Mesodermal cell (in vitro differentiated cells): ENCODE data around the gene CARD19.

Experiments
- H3K27ac ChIP-seq: 2 replicates; pipeline ENCODE4 v1.7.0; 2013; ENCODE audit warnings: mild to moderate bottlenecking, low read depth, low read length, moderate library complexity; ENCODE audit not compliant: severe bottlenecking
- H3K36me3 ChIP-seq: 2 replicates; pipeline ENCODE4 v1.7.1; 2013; ENCODE audit warnings: mild to moderate bottlenecking, low read length, moderate library complexity; ENCODE audit not compliant: control insufficient read depth, insufficient read depth
- H3K4me1 ChIP-seq: one replicate; pipeline ENCODE4 v1.7.1; 2013; ENCODE audit warnings: mild to moderate bottlenecking, low read length; ENCODE audit not compliant: insufficient read depth, control insufficient read depth, poor library complexity, severe bottlenecking
- H3K4me3 ChIP-seq: 2 replicates; pipeline ENCODE4 v1.7.0; 2013; ENCODE audit warnings: low read length, control low read depth, mild to moderate bottlenecking; ENCODE audit not compliant: insufficient read depth, poor library complexity, severe bottlenecking; ENCODE audit errors: extremely low read depth
- H3K9me3 ChIP-seq: 2 replicates; pipeline ENCODE4 v1.7.1; 2013; ENCODE audit warnings: mild to moderate bottlenecking, low read length, moderate library complexity; ENCODE audit not compliant: control insufficient read depth
- WGBS, 2 experiments: methylation state at CpG; one replicate each; pipeline ENCODE4 v1.1.5; 2013; ENCODE audit warnings: missing lambda C conversion rate in 2 of 2; ENCODE audit not compliant: insufficient coverage in 2 of 2; 5-methylcytosine and 5-hydroxymethylcytosine counted together

The CARD19 gene

DNA sequence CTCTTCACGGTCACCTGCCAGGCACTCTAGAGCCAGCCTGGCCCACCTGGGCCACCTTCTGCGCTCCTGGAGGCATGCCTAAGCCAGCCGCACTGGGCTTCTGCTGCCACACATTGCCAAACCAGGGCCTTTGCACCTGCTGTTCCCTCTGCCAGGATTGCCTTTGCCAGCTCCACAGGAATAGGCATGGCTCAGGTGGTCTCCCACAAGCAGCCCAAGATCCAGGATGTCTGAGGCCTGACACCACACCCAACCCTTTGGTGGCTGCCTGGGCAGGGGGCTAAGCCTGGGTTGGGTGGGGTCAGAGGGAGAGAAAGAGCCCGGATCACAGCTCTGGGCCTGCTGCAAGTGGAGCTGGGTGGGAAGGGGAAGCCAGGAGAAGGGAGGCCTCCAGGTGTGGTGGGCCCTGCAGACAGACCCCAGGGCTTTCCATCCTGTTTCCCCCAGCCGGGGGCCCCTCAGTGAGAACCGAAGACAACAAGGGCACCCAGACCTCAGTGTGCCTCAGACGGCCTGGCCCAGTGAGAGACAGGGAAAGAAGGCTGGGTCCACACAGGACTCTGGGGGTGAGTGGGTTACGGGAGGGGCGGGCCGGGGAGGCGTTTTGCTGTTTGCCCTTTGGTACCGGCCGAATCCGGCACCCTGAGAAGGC lies 38.2 kb upstream of the CARD19 start:
- peak overlapping the region; percentile 31 for H3K4me3 ChIP-seq
- WGBS, 2 experiments = 90 to 93% methylated on average over 5 of the region's 14 CpGs

DNA sequence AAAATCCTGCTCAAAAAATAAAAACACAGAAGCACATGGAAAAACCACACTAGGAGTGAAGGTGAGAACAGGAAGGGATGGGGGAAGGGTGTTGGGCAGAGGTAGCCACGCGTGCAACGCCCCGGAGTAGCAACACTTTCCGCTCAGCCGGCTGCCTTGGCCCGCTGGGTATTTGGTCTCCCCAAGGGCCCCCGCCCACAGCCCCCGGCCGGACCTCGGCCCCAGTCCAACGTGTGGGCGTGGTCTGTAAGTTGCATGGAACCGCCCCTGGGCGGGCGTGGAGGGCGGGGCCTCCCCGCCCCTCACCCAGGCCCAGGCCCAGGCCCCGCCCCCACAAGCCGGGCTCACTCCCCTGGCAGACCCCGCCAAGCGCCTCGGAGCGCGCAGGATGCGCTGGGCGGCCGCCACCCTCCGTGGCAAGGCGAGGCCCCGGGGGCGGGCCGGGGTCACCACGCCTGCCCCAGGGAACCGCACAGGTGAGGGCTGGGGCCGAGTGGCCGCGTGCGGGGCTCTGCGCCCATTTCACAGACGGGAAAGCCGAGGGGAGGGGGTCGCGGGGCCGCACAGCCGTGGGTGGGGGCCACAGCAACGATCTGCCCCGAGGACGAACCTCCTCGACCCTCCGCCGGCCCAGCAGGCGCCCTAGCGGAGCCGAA lies 37.5 kb upstream of the CARD19 start, which contains the start of gene SUSD3:
SUSD3 (plus strand) TSS at position 347 of the 656 bp plus-strand sequence; CDS start at position 389, 42 bp downstream.
- no peaks in the 10 kb centered on the region for H3K36me3 ChIP-seq
- H3K4me1 ChIP-seq = peaks cover under 1% of the 10 kb centered on the region
- 3 to 5% methylated on average over 34 to 44 of the region's 55 CpGs for WGBS, 2 experiments
- H3K9me3 ChIP-seq = no peaks in the 10 kb centered on the region
- no peak within 1 kb of the TSS for H3K27ac ChIP-seq
- peak within 1 kb of the TSS; percentile 31 for H3K4me3 ChIP-seq

More for the DNA sequence above, 38.2 kb upstream of the CARD19 start:
- Histone ChIP-seq H3K4me1 (peaks cover 4% of the 10 kb centered on the region), H3K27ac (no peak overlapping the region), H3K36me3 (no peaks in the 10 kb centered on the region), H3K9me3 (no peaks in the 10 kb centered on the region)

DNA sequence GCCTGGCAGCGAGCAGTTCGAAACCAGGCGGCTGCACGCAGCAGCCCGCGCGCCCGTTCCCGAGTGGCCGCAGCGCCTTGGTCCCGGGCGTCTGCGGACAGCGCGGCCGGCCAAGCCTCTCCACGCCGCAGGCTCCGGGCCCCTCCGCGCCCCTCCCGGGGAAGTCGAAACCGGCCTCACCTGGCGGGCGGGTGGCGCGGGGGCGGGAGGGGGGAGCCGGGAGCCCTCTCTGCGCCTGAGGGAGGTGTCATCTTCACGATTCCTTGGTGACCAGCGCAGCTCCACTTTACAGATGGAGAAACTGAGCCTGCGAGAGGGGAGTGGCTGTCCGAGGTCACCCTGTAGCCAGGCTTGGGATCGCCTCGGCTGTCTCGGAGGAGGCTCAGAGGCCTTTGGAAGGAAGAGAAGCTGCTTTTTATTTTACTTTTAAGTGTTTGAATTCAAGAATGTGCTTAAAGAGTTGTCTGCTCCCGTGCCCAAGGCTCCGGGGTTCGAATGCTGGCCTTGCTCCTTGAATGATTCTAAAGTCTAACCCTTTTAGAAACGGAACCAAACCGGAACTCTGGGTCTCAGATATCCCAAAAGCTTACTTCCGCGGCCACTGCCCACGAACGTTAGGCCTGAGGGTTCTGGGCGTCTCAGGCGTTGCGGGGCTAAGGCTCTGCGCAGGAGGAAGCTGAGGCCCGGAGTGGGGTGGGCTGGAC lies 36.9 kb upstream of the CARD19 start:
- peak overlapping the region; percentile 31 for H3K4me3 ChIP-seq

DNA sequence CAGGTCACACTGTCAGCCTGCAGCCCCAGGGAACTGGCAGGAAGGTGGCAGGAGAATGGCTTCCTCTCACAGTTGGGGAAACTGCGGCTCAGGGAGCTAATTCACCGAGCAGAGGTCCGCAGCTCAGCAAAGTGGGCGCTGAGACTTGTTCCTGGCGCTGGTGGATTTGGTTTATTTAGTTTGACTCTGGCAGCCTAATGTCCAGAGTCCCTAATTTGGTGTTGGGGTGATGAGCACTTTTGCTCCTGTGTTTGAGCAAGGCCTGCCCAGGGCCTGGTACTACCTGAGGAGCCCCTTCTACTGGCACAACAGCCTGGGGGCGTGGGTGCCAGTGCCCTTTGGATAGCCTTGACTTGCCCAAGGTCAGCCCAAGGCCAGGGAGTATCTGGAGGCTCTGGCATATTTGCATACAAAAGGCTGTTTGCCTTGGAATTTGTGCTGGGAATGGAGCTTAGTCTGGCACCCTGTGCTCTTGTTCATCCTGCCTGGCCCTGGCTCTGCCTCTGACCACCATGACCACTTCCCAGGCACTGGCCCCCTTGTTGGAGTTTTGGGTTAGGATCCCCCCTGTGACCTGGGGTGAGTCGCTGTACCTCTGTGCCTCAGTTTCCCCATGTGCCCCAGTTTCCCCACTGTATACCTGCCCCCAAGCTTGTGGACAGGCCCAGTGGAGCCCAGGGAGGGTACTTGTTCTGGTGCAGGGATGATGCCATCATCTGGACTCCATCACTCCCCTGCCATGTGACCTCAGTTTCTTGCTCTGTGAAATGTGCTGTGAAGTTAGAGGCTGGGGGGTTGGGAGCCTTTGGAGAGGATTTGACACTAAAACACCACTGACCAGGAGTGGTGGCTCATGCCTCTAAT lies 36.1 kb upstream of the CARD19 start:
- no peak overlapping the region for H3K27ac ChIP-seq
- 82 to 88% methylated on average over 2 to 7 of the region's 7 CpGs for WGBS, 2 experiments
- H3K4me3 ChIP-seq = no peak overlapping the region
- H3K9me3 ChIP-seq = no peaks in the 10 kb centered on the region
- H3K4me1 ChIP-seq = no peaks in the 10 kb centered on the region
- no peaks in the 10 kb centered on the region for H3K36me3 ChIP-seq

More for the DNA sequence above, 36.9 kb upstream of the CARD19 start:
- H3K36me3 ChIP-seq = no peaks in the 10 kb centered on the region
- H3K27ac ChIP-seq = no peak overlapping the region
- no peaks in the 10 kb centered on the region for H3K4me1 ChIP-seq
- 41 to 42% methylated on average over 33 to 53 of the region's 53 CpGs for whole genome bisulfite sequencing, 2 experiments
- no peaks in the 10 kb centered on the region for H3K9me3 ChIP-seq

DNA sequence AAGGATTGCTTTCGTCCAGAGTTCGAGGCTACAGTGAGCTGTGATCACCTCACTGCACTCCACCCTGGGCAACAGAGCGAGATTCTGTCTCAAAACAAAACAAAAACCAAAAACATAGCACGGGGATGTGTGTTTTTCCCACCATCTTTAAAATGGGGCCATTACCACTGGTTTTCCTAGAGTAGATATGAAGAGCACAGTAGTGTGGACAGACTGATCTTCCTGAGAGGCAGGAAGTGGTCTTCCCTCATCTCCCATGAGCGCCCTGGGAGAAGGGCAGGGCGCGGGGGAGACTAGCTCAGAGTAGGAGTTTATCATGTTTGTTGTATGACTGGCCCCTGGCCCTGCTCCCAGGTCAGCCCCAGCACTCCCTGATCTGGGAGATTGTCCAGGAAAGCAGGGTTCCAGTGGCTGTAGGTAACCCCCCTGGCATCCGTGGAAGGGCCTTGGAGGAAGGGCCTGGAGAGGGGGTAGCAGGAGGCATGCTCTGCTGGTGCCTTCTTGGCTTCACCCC lies 35.2 kb upstream of the CARD19 start:
- Histone ChIP-seq H3K4me3 (no peak overlapping the region), H3K4me1 (no peaks in the 10 kb centered on the region), H3K36me3 (no peaks in the 10 kb centered on the region), H3K9me3 (no peaks in the 10 kb centered on the region), H3K27ac (no peak overlapping the region)
- 89 to 93% methylated on average over 4 to 5 of the region's 8 CpGs for WGBS, 2 experiments

DNA sequence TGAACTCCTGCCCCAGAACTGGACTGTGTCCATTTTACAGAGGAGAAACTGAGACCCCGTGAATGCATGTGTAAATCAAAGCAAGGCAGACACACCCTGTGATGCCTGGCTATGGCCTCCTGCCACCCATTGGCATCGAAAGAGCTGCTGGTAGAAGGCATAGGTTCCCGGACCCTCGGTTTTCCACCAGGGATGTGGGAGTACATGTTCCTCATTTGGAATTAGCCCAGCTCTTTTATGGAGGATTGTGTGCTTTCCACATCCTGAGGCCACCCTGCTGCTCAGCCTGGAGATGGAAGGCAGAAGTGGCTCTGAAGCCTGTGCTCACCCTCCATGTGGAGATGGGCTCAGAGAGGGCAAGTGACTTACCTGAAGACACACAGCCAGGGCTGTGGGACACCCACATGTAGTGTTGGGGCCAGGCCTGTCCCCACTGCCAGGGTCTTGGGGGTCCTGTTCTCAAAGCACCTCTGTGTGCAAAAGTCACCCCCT lies 34.7 kb upstream of the CARD19 start:
- Histone ChIP-seq H3K4me1 (no peaks in the 10 kb centered on the region), H3K9me3 (no peaks in the 10 kb centered on the region), H3K4me3 (no peak overlapping the region), H3K36me3 (no peaks in the 10 kb centered on the region), H3K27ac (no peak overlapping the region)
- 86 to 94% methylated on average over 4 of the region's 4 CpGs for WGBS, 2 experiments

DNA sequence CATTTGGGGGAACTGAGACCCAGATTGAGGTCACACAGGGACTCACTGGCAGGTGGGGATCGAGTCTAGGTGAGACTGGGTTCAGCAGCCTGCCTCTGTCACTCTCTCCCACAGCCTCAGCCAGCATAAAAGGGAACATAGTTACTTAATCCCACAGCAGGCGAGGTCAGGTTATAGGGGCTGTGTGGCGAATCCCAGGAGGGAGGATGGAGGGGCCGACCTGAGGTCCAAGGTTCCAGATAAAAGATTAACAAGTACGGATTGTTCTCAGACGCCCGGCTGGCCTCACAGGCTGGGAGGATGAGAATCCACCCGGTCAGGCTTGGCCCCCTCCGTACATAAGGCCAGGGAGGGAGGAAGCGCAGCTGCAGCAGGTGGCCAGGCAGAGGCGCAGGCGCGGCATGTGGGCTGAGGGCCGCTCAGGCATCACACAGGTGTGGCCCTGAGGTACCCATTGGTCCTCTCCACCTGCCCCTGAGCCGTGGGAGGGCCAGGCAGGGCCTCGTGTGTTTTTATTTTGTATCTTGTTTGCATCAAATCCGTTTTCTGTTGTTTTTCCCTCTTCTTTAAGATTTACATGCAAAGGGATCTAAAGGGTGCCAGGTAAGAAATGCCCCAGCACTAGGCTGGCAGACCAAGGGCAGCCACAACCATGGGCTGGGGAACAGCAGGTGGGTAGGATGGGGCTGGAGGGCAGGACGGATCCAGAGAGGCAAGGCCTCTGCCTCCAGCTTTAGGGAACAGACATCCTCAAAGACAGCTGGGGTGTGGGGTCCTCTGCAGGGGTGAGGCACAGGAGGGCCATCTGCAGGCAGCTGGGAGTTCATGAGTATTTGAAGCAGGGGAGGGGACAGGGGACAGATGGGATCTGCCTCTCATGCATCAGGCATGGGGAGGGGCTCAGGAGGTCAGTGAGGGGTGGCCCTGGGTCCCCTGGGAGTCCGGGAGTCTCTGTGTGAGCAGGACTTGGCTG lies 33.9 kb upstream of the CARD19 start:
- Histone ChIP-seq H3K4me3 (no peak overlapping the region), H3K9me3 (no peaks in the 10 kb centered on the region), H3K27ac (no peak overlapping the region), H3K4me1 (no peaks in the 10 kb centered on the region), H3K36me3 (no peaks in the 10 kb centered on the region)
- WGBS, 2 experiments = 81 to 84% methylated on average over 12 to 16 of the region's 19 CpGs

DNA sequence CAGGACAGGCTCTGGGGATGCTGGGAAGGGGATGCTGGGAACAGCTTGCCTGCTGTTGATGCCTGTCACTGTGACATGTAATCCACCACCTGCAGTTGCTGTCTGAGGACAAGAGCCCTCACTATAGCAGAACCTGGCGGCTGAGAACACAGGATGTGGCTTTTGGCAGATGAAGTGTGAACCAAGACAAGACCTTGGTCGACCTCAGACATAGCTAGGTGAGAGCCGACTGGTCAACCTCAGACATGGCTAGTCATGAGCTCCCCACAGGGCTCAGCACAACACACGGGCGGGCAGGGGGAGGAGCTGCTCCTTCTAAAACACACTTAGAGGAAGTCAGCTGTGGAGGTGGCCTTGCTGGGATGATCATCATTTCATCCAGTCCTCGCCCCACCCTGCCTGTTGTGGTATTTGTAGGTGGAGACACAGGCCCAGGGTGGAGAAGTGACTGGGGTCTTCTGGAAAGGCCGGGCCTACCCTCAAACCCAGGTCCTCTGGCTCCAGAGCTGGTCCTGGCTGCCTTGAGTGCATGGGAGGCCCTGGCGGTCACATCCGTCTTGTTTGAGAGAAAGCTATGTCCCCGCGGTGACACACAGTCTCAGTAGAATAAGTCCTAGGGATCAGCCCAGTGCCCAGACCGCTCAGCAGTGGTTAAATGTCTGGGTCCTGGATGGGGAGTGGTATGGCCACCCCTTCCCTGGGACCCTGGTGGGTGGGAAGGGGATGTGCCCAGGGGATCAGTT lies 31.5 kb upstream of the CARD19 start:
- H3K27ac ChIP-seq = no peak overlapping the region
- H3K36me3 ChIP-seq = no peaks in the 10 kb centered on the region
- 85 to 88% methylated on average over 11 to 12 of the region's 12 CpGs for WGBS, 2 experiments
- no peaks in the 10 kb centered on the region for H3K4me1 ChIP-seq
- H3K9me3 ChIP-seq = no peaks in the 10 kb centered on the region
- no peak overlapping the region for H3K4me3 ChIP-seq

DNA sequence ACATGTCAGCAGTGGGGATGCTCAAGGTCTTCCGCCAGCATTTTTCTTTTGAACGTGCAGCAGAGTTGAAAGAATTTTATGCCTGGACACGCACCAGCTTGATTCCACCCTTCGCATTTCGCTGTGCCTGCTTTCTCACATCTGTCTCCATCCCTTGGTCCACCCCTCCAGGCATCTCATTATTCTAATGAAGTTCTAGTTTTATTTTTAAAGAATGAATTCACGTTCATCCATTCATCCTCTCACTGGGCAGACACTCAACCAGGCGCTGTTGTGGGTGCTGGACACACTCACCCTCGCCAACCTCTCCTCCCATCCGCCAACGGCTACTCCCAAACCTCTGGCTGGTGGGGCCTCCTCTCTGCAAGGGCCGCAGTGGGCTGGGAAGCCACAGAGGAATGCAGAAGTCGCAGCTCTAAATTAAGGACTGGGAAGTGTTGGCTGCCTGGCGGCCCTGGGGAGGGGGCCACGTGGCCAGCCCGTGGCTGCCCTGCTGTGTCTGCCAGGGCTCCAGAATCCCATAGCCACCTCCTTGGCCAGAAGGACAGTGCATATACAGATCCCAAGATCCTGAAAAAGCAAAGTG lies 30.8 kb upstream of the CARD19 start:
- no peaks in the 10 kb centered on the region for H3K4me1 ChIP-seq
- no peak overlapping the region for H3K27ac ChIP-seq
- 80 to 97% methylated on average over 9 to 13 of the region's 15 CpGs for WGBS, 2 experiments
- no peaks in the 10 kb centered on the region for H3K36me3 ChIP-seq
- H3K4me3 ChIP-seq = no peak overlapping the region
- no peaks in the 10 kb centered on the region for H3K9me3 ChIP-seq
